HEK293T (cell line): ENCODE results near the gene CYB561A3.

Experiments
- CTCF ChIA-PET: fragments of 350-600 bp; formaldehyde crosslinking; extraction: SDS; loops from one replicate; lab custom pipeline; 2021; ENCODE audit warnings: antibody characterized with exemption, inconsistent platforms; lab: Yijun Ruan, JAX
- POLR2A ChIA-PET: fragments of 350-600 bp; formaldehyde crosslinking; extraction: SDS; loops from one replicate; lab custom pipeline; 2020; ENCODE audit warnings: antibody characterized with exemption, inconsistent platforms; lab: Yijun Ruan, JAX
- DNase-seq: peaks from one replicate; pipeline ENCODE4 v3.0.0; 2012; ENCODE audit warnings: mixed read lengths; ENCODE audit errors: extremely low spot score
- ARNT ChIP-seq: fragments of 450-650 bp; IDR thresholded peaks from 2 replicates; pipeline ENCODE4 v1.6.1; 2017; ENCODE audit warnings: mild to moderate bottlenecking
- BHLHE40 ChIP-seq: fragments of 450-650 bp; IDR thresholded peaks from 2 replicates; pipeline ENCODE4 v1.6.1; 2016; ENCODE audit warnings: mild to moderate bottlenecking, moderate library complexity, borderline replicate concordance
- CTBP1 ChIP-seq: fragments of 450-650 bp; IDR thresholded peaks from 2 replicates; pipeline ENCODE4 v1.6.1; 2016; ENCODE audit warnings: borderline replicate concordance
- ELF4 ChIP-seq: fragments of 450-650 bp; IDR thresholded peaks from 2 replicates; pipeline ENCODE4 v1.6.1; 2017; ENCODE audit warnings: antibody characterized with exemption
- FOXA1 ChIP-seq: fragments of 450-650 bp; IDR thresholded peaks from 2 replicates; pipeline ENCODE4 v1.6.1; 2016; ENCODE audit warnings: mild to moderate bottlenecking
- FOXK2 ChIP-seq: fragments of 450-650 bp; IDR thresholded peaks from 2 replicates; pipeline ENCODE4 v1.6.1; 2016; ENCODE audit warnings: mild to moderate bottlenecking
- FOXM1 ChIP-seq: fragments of 450-650 bp; IDR thresholded peaks from 2 replicates; pipeline ENCODE4 v1.6.1; 2017; ENCODE audit warnings: mild to moderate bottlenecking, borderline replicate concordance
- HDGF ChIP-seq: fragments of 450-650 bp; IDR thresholded peaks from 2 replicates; pipeline ENCODE4 v1.6.1; 2017; ENCODE audit warnings: antibody characterized with exemption, borderline replicate concordance
- L3MBTL2 ChIP-seq: fragments of 450-650 bp; conservative IDR thresholded peaks from 2 replicates; pipeline ENCODE4 v1.6.1; 2016; ENCODE audit warnings: mild to moderate bottlenecking
- LEF1 ChIP-seq: fragments of 450-650 bp; IDR thresholded peaks from 2 replicates; pipeline ENCODE4 v1.6.1; 2017; ENCODE audit warnings: mild to moderate bottlenecking, borderline replicate concordance
- NFRKB ChIP-seq: fragments of 450-650 bp; IDR thresholded peaks from 2 replicates; pipeline ENCODE4 v1.6.1; 2016; ENCODE audit warnings: mild to moderate bottlenecking, moderate library complexity
- SP1 ChIP-seq: fragments of 450-650 bp; IDR thresholded peaks from 2 replicates; pipeline ENCODE4 v1.6.1; 2017
- SUZ12 ChIP-seq: fragments of 450-650 bp; IDR thresholded peaks from 2 replicates; pipeline ENCODE4 v1.6.1; 2016; ENCODE audit warnings: mild to moderate bottlenecking
- TARDBP ChIP-seq: fragments of 450-650 bp; IDR thresholded peaks from 2 replicates; pipeline ENCODE4 v1.6.1; 2016
- ZNF384 ChIP-seq: fragments of 450-650 bp; IDR thresholded peaks from 2 replicates; pipeline ENCODE4 v1.6.1; 2016
- TF ChIP-seq, protein P1 (sequence below): fragments of 450-650 bp; IDR thresholded peaks from 2 replicates; pipeline ENCODE4 v1.6.1; 2016

Gene CYB561A3

GRCh38 chr11:61361237-61361740 is 393 bp downstream of the CYB561A3 start:
- CTCF ChIA-PET, result interaction anchor here (3.5 kb wide), 1 partner anchor 25 kb away, joined by 26 read pairs; no protein-coding TSS in a partner anchor
- DNase-seq, result no peak
- POLR2A ChIA-PET, result interaction anchor here (1.0 to 5.0 kb wide), 15 partner anchors 12 to 206 kb away, joined by 3 to 103 read pairs (median 10); partner anchors contain the start of genes CPSF7, DDB1, SDHAF2 and TKFC
- TF ChIP-seq ELF4 (no peak), L3MBTL2 (no peak), ZNF384 (no peak), SP1 (no peak), FOXK2 (no peak), SUZ12 (no peak), FOXA1 (no peak), TARDBP (no peak), HDGF (no peak), NFRKB (no peak), CTBP1 (no peak), BHLHE40 (no peak), ARNT (no peak), FOXM1 (no peak), LEF1 (no peak)
- TF ChIP-seq, protein P1, sequence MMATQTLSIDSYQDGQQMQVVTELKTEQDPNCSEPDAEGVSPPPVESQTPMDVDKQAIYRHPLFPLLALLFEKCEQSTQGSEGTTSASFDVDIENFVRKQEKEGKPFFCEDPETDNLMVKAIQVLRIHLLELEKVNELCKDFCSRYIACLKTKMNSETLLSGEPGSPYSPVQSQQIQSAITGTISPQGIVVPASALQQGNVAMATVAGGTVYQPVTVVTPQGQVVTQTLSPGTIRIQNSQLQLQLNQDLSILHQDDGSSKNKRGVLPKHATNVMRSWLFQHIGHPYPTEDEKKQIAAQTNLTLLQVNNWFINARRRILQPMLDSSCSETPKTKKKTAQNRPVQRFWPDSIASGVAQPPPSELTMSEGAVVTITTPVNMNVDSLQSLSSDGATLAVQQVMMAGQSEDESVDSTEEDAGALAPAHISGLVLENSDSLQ, result no peak

DNA sequence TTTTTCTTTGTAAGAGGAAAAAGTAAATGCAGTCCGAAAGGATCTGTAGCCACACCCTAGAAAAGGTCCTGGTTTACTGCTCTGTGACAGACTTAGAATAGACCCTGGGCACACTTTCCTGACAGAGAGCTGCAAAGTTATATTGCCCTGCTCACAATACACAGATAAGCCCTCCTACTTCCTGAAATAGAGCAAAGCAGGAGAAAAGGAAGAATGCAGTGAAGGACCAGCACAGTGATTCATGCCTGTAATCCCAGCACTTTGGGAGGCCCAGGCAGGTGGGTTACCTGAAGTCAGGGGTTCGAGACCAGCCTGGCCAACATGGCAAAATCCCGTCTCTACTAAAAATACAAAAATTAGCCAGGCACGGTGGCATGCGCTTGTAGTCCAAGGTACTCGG is 2.2 kb downstream of the CYB561A3 start:
- POLR2A ChIA-PET, result interaction anchor here (0.9 to 5.0 kb wide), 4 partner anchors 10 to 70 kb away, joined by 3 to 103 read pairs (median 52); partner anchors contain the start of genes CPSF7, DDB1, SDHAF2 and TKFC
- DNase-seq, result no peak
- TF ChIP-seq L3MBTL2 (no peak), NFRKB (no peak)
- TF ChIP-seq, protein P1, result no peak
- CTCF ChIA-PET, result interaction anchor here (0.7 to 1.6 kb wide), 2 partner anchors 8 to 23 kb away, joined by 3 to 5 read pairs; no protein-coding TSS in a partner anchor

- TF ChIP-seq SUZ12, result no peak
- POLR2A ChIA-PET, result no interaction called here
- DNase-seq, result no peak
- CTCF ChIA-PET, result no interaction called here
Observed at GRCh38 chr11:61358566-61358965, 3.1 kb downstream of the CYB561A3 start.

DNA sequence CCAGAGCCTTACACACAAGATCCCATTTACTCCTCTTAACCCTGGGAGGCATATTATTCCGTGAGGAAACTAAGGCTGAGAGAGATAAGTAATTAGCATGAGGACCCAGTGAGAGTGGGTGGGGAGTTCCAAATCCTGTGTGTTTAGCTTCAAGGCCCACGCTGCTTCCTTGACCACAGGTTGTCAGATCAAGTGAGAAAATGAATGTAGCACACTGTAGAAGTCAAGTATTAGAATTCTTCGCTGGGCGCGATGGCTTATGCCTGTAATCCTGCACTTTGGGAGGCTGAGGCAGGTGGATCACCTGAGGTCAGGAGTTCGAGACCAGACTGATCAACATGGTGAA is 3.8 kb downstream of the CYB561A3 start:
- ChIA-PET POLR2A (interaction anchor here (1.3 kb wide), 1 partner anchor 24 kb away, joined by 3 read pairs; no protein-coding TSS in a partner anchor), CTCF (interaction anchor here (0.8 kb wide), 1 partner anchor 22 kb away, joined by 3 read pairs; no protein-coding TSS in a partner anchor)
- DNase-seq, result no peak
- no peak for TF ChIP-seq SP1

DNA sequence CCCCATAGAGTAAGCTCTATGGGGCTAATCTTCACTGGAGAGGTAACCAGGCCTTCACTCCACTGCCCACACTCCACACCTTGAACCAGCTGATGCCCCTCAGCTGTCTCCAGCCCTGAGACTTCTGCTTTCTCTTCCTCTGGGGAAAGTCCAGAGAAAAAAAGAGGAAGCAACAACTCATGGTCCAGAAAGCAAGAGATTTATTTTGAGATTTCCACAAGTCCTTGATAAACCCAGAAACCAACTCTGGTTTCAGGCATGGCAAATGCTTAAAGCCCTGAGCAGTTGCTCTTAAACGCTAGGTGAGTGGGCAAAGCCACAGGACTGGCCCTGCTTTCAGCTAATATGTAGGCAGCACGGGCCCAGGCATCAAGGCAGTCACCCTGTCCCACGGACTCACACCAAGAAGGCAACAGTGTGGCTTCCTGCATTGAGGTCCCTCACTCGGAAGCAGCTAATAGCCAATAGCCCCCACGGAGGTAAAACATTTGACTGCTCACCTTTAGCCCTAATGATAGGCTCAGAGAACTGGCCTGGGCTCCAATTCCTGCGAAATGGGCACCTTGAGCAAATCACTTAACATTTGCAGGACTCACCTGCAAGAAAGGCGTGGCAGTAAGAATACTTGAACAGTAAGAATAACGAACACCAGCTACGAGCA is 4.3 kb downstream of the CYB561A3 start:
- CTCF ChIA-PET, result interaction anchor here (0.8 kb wide), 1 partner anchor 21 kb away, joined by 3 read pairs; no protein-coding TSS in a partner anchor
- DNase-seq, result no peak
- POLR2A ChIA-PET, result interaction anchor here (1.3 kb wide), 1 partner anchor 23 kb away, joined by 3 read pairs; no protein-coding TSS in a partner anchor

GRCh38 chr11:61356706-61357105 is 5.0 kb downstream of the CYB561A3 start:
- ChIA-PET POLR2A (no interaction called here), CTCF (interaction anchor here (0.6 kb wide), 1 partner anchor 60 kb away, joined by 3 read pairs; no protein-coding TSS in a partner anchor)
- TF ChIP-seq SP1 (no peak), L3MBTL2 (no peak), ARNT (no peak), CTBP1 (no peak), SUZ12 (no peak), FOXA1 (no peak), FOXK2 (no peak), TARDBP (no peak), NFRKB (no peak), HDGF (no peak), LEF1 (no peak), FOXM1 (no peak), ELF4 (no peak), BHLHE40 (no peak), ZNF384 (no peak)
- TF ChIP-seq, protein P1, result no peak
- DNase-seq, result no peak

More for the DNA sequence above, 4.3 kb downstream of the CYB561A3 start:
- TF ChIP-seq BHLHE40 (no peak), LEF1 (no peak), ELF4 (no peak), NFRKB (no peak), HDGF (no peak), FOXA1 (no peak), L3MBTL2 (no peak), FOXM1 (no peak), SUZ12 (no peak), TARDBP (no peak), CTBP1 (no peak), ARNT (no peak), FOXK2 (no peak), SP1 (no peak), ZNF384 (no peak)
- TF ChIP-seq, protein P1, result no peak
